HG03558 (cell line): ENCODE data around the gene HSPA1B.
"Not testable (repeated sequence)": the region's sequence is repeated elsewhere in the genome, so short reads cannot be mapped to it uniquely, and the experiment has no call there.

ENCODE experiments used
- ATAC-seq: cut with Tn5 transposase; IDR thresholded peaks from one replicate; pipeline ENCODE4 v1.9.1; 2021; ENCODE audit warnings: moderate number of reproducible peaks; ENCODE audit not compliant: unreplicated experiment; ENCODE audit errors: extremely low read depth

Gene HSPA1B

GRCh38 chr6:31823592-31824196 is 3.8 kb upstream of the HSPA1B start:
- not testable (repeated sequence) for ATAC-seq

- ATAC-seq, result no peak
These were observed 2.0 kb upstream of the HSPA1B start for GRCh38 chr6:31825553-31825952.

DNA sequence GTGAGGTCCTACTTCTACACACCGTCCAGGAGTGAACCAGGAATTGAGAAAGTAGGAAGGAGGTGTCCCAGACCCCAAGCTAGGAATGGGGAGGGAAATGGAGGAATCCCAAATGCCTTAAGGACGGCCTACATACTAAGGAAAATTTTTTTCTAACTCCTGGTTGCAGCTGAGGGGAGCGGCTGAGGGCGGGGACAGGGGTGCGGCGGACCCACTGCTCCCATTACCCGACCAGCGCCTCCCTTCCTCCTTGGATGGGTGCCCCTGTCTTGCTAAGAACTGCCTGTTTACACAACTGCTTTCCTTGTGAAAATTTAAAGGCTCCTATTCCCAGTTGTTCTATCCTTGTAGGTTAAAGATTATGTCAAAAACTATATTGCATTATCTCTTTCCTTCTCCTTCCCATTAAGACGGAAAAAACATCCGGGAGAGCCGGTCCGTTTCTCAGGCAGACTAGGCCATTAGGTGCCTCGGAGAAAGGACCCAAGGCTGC is 699 bp upstream of the HSPA1B start:
- no peak for ATAC-seq

DNA sequence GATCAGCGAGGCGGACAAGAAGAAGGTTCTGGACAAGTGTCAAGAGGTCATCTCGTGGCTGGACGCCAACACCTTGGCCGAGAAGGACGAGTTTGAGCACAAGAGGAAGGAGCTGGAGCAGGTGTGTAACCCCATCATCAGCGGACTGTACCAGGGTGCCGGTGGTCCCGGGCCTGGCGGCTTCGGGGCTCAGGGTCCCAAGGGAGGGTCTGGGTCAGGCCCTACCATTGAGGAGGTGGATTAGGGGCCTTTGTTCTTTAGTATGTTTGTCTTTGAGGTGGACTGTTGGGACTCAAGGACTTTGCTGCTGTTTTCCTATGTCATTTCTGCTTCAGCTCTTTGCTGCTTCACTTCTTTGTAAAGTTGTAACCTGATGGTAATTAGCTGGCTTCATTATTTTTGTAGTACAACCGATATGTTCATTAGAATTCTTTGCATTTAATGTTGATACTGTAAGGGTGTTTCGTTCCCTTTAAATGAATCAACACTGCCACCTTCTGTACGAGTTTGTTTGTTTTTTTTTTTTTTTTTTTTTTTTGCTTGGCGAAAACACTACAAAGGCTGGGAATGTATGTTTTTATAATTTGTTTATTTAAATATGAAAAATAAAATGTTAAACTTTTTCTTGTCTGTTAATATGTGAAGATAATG is 2.2 kb downstream of the HSPA1B start:
- no peak for ATAC-seq

GRCh38 chr6:31830886-31831335 is 3.4 kb downstream of the HSPA1B start:
- ATAC-seq, result no peak

GRCh38 chr6:31831350-31832215 is 4.0 kb downstream of the HSPA1B start:
- no peak for ATAC-seq

DNA sequence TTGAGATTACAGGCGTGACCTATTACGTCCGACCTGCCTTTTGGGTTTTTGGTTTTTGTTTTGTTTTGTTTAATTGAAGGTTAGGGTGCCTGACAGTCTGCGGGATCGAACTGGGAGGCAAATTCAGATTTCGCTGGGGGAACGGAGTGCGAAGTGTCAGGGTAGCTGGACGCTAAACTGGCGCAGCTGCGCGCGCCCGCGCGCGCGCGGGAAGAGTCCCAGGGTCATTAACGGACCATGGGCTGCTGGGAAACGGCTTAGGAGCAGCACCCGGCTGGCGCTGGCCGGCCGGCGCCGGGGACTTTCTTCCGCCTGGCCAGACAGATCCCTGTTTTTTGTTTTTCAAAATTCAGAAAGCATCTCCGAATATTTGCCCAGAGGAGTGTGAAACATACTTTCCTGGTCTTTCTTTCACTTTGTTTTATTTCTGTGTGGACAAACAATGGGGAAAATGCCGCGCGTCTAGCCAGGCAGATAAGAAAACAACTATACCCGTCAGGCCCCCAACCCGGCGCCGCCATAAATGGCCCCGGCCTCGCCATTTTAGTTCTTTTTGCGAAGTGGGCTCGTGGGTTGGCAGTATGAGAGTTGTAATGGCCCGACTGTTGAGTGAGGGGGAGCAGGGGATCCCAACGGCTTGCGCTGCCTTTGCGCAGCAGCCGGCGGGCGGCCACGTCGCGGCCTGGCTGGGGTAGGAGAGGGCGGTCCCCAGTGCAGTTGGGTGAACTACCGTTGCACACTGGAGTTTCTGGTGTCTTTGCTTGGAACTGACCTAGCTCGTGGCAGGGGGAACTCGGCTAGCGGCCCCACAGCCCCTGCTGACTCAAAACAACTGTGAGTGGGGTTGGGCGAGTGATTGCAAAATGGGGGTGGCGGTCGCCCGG is 7.1 kb downstream of the HSPA1B start:
- no peak for ATAC-seq

- ATAC-seq, result no peak
These were observed 8.5 kb downstream of the HSPA1B start for GRCh38 chr6:31836047-31836473.

DNA sequence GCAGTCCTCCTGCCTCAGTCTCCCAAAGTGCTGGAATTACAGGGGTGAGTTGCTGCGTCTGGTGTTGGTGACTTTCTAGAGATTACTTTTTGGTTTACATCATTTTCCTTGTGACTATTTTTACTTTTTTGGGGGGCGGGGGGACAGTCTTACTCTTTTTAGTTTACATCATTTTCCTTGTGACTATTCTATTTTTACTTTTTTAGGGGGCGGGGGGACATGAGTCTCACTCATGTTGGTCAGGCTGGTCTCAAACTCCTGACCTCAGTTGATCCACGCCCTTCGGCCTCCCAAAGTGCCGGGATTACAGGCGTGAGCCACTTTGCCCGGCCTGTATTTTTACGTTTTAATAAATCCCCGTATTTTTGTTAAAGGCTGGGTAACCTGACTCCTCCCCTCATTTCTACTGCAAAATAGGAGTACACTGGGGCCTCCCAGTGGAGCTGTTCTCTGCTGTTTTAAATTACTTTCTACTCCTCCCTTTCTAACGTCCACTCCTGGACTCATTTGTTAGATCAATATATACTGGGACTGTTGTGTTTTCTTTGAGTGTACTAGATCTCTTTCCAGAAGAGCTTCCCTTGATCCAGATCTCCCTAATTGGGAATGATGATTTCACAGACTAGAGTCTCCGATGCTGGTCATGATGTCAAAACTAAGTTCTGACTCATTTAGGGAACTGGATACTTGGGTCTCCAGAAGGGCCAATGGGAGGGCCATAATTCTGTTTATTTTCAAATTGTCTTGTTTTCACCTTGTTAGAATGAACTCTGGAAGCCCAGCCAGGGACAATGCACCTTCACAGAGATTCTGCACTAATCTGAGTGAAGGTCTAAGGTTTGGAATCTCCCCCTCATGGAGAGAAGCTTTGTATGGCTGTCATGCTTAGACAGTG is 9.2 kb downstream of the HSPA1B start:
- no peak for ATAC-seq

GRCh38 chr6:31837369-31838113 is 10.0 kb downstream of the HSPA1B start:
- ATAC-seq, result no peak

- ATAC-seq, result not testable (repeated sequence)
These were observed 10.6 kb downstream of the HSPA1B start for GRCh38 chr6:31838114-31838553.

DNA sequence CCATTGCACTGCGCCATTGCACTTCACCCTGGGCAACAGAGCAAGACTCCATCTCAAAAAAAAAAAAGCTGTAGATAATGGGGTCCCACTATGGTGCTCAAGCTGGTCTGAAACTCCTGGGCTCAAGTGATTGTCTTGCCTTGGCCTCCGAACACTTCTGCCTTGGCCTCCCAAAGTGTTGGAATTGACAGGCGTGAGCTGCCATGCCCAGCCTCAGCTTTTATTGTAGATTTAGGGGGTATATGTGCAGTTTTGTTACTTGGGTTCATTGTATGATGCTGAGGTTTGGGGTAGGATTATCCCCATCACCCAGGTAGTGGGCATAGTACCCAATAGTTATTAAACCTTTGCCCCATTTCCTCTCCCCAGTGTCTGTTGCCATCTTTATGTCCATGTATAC is 11.4 kb downstream of the HSPA1B start:
- ATAC-seq, result no peak

GRCh38 chr6:31839779-31840126 is 12.2 kb downstream of the HSPA1B start:
- not testable (repeated sequence) for ATAC-seq

GRCh38 chr6:31842053-31842452 is 14.5 kb downstream of the HSPA1B start:
- ATAC-seq, result no peak

DNA sequence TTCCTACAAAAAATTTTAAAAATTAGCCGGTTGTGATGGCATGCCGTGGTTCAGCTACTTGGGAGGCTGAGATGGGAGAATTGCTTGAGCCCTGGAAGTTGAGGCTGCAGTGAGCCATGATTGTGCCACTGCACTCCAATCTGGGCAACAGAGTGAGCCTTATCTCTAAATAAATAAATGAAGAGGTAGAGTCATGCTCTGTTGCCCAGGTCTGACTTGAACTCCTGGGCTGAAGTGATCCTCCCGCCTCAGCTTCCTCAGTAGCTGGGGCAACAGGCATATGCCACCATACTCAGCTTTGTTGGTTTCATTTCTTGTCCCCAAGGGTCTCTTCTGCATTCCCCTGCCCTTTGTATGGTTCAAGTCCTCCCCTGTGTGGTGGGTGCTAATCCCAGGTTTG is 17.0 kb downstream of the HSPA1B start:
- no peak for ATAC-seq

GRCh38 chr6:31847276-31847978 is 19.9 kb downstream of the HSPA1B start:
- ATAC-seq, result no peak

GRCh38 chr6:31850765-31851484 is 23.4 kb downstream of the HSPA1B start:
- ATAC-seq, result no peak
